Epithelial cell of prostate (primary cell): ENCODE data around the gene SVBP.
A peak's percentile ranks its signal among the peaks of the same experiment; 100 is the strongest.

ENCODE experiments used
- DNase-seq: peaks from one replicate; pipeline ENCODE4 v3.0.0-alpha.2; 2011; ENCODE audit warnings: low read depth, low spot score
- H3K27ac ChIP-seq: fragments of 450-650 bp; 2 replicates; pipeline ENCODE4 v1.5.1; 2017; ENCODE audit warnings: mild to moderate bottlenecking

Gene SVBP

DNA sequence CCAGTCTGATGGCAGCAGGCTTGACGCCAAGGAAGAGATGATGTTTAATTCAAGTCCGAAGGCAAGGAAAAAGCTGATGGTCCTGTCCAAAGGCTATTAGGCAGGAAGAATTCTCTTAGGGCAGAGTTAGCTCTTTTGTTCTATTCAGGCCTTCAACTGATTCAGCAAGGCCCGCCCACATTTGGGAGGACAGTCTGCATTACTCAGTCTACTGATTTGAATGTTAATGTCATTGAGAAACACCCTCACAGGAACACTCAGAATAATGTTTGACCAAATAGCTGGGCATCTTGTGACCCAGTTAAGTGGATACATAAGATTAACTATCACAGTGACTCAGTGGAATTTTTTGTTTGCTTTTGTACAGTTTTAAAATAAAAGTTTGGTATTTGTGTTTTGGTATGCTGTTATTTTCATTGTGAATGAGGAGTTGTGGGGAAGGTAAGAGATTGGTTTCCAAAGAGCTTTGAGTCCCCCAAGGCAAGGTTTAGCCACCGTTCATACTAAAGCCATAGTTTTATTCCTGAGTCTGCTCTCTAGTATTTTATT is 27.5 kb upstream of the SVBP start:
- peak; percentile 6 for DNase-seq
- H3K27ac ChIP-seq, result no peak overlapping the region

- no peak overlapping the region for H3K27ac ChIP-seq
- no peak for DNase-seq
Measured at GRCh38 chr1:42841440-42842147, 24.4 kb upstream of the SVBP start.

DNA sequence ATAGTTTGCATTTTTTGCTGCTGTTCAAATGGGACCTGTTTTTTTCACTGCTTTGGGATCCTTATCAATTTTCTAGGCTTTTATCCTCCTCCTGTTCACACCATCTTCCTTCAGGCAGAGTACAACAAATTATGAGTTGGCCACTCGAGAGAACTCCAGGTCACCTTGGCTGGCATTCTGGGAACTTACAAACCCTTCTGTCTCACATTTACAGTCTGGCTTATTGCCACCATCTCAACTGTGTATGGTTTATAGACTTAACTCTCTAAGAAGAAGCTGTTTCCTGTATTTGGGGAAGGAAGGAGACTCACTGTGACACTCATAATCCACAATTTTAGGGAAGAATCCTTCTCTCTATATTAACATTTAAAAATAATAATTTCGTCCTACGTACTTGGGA is 23.8 kb upstream of the SVBP start:
- DNase-seq, result no peak

GRCh38 chr1:42838482-42839190 is 21.4 kb upstream of the SVBP start:
- no peak overlapping the region for H3K27ac ChIP-seq
- DNase-seq, result no peak

More for the DNA sequence above, 23.8 kb upstream of the SVBP start:
- H3K27ac ChIP-seq, result no peak overlapping the region

DNA sequence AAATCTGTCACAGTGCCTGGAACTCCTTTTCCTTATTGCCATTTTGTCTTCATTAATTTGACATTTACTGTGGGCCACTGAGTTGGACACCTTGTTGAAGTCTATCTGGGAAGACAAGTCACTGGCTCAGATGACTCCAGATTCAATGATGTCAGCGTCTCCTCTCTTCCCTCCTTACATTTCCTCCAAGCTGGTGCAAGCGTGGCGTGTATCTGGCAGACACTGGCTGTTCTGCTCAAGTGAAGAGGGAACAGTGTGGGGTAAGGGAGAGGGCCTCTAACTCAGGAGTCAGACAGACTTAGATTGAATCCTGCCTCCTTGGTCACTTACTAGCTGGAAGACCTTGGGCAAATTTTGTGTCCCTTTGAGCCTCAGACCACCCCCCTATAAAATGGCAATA is 20.5 kb upstream of the SVBP start:
- DNase-seq, result no peak
- H3K27ac ChIP-seq, result no peak overlapping the region

GRCh38 chr1:42835422-42835821 is 18.2 kb upstream of the SVBP start:
- no peak overlapping the region for H3K27ac ChIP-seq
- no peak for DNase-seq

GRCh38 chr1:42834803-42835202 is 17.6 kb upstream of the SVBP start:
- DNase-seq, result no peak
- no peak overlapping the region for H3K27ac ChIP-seq

DNA sequence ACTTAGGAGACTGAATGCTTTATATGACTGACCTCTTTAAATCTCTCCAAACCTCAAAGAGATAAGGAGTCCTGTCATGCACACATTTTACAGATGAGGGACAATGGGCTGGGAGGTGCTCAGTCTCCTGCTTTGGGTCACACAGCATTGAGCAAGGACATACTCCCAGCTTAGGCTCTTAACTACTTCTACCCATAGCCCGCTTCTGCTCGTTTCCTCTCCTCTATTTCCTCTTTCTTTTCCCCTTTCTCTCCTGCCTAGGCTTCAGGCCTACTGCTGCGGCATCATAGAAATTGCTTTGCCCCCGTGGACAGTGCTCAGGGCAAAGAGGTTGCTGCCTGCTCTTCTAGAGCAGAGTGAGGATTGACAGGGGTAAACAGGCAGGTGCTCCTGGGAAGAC is 16.8 kb upstream of the SVBP start:
- DNase-seq, result no peak
- no peak overlapping the region for H3K27ac ChIP-seq

DNA sequence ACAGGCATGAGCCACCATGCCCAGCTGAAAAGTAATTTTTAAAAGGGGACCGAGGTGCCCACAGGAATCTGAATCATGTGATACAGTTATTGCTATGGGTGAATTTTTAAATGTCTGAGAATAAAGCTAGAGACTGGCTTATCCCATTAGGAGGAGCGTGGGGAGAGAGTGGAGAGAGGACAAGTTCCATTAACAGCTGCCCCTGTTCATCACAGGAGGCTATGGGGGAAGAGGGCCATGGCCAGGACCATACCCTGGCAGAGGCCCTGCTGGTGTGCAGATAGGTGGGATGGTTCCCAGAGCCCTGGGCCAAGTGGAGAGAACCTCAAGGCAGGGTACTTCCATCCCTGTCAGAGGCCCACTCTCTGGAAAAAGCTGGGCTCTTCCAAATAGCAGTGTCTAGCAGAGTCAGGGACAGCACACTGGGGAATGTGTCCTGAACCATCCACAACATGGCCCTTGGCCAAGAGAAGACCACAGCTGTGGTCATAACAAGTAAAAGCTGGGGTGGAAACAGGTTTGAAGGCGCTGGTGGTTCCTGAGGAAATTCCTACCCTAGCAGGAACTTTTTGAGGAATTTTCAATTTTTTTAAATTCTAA is 15.5 kb upstream of the SVBP start:
- H3K27ac ChIP-seq, result no peak overlapping the region
- DNase-seq, result no peak

DNA sequence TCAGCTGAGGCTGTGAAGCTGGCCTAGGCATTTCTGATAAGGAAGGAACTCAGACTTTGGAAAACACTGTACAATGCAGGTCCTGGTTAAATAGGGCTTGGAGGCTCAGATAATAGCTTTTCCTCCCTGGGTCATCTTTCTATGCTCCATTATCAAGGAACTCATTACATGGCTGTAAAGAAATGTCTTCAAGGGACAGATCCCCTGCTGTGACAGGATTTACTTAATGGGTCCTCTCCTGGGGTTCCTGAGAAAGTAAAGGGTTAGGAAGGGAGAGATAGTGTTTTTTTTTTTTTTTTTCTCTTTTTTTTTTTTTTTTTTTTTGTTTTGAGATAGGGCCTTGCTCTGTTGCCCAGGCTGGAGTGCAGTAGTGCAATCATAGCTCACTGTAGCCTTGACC is 14.1 kb upstream of the SVBP start:
- DNase-seq, result no peak
- no peak overlapping the region for H3K27ac ChIP-seq

- DNase-seq, result no peak
- H3K27ac ChIP-seq, result no peak overlapping the region
Measured at GRCh38 chr1:42830631-42831030, 13.4 kb upstream of the SVBP start.

GRCh38 chr1:42825036-42825851 is 8.0 kb upstream of the SVBP start:
- DNase-seq, result no peak
- no peak overlapping the region for H3K27ac ChIP-seq

DNA sequence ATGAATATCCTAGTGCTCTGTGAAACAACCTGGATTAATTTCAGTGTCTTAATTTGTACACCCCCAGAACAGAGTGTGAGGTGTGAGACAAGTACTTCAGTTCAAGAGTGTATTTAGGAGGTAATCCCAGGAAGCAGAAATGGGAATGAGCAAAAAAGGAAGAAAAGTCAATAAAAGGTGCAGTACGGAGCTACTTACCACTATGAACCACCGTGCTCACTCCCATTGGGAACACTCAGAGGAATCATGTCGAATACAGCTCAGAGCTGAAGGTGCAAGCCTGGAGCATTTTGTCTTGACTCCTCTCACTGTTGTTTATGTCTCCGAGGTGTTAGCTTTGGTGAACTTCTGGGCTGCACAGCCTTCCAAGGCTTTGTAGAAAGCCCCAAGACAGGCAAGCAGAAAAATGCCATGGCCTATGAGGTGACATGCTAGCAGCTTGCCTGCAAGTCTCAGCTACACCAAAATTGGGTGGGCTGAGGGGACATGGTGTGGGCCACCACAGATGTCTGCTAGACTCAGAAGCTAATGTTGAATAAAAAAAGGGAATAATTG is 7.4 kb upstream of the SVBP start:
- no peak overlapping the region for H3K27ac ChIP-seq
- no peak for DNase-seq

- no peak overlapping the region for H3K27ac ChIP-seq
- DNase-seq, result no peak
Measured at GRCh38 chr1:42822800-42823392, 5.7 kb upstream of the SVBP start.

- no peak for DNase-seq
- H3K27ac ChIP-seq, result no peak overlapping the region
Measured at GRCh38 chr1:42821690-42822089, 4.5 kb upstream of the SVBP start.

GRCh38 chr1:42820813-42821212 is 3.6 kb upstream of the SVBP start:
- no peak for DNase-seq
- no peak overlapping the region for H3K27ac ChIP-seq

GRCh38 chr1:42817976-42818375 is 779 bp upstream of the SVBP start:
- DNase-seq, result no peak
- H3K27ac ChIP-seq, result no peak overlapping the region

GRCh38 chr1:42817440-42817767 is 207 bp upstream of the SVBP start:
- no peak for DNase-seq
- peak overlapping the region; percentile 91 for H3K27ac ChIP-seq

DNA sequence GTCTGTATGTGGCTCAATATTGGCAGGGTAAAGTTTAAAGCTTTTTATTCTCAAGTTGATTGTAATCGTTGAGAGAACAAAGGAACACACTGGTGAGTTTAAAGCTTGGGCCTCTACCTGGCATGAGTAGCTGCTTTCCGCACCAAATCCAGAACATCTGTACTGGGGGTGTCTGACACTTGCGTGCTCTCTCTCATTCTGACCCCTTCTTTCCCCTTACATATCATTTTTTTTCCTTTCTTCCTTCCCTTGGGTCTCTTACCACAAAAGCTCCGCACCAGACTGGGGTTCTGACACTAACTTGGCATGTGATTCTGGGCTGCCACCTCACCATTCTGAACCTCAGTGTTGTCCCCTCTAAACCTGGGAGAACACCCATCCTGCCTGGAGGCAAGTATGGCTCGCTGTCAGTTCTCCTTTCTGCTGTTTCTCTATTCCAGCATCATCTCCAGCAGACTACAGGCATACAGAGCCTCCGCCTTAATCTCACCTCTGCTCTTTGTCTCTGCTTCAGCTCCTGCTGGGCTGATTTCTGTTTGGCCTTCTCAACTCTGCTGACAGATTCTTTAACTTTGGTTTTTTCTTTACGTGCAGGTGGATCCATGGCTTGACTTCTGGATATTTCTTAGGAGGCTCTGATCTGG is 1.1 kb downstream of the SVBP start:
- H3K27ac ChIP-seq, result peak overlapping the region; percentile 91
- no peak for DNase-seq
